GM12878 (cell line): ENCODE results near the gene RFT1. TPM values are rescaled to one million over a fixed set of nuclear protein-coding genes. Genes with fewer than 3 reads are reported as not detected.
A peak's percentile ranks its signal among the peaks of the same experiment; 100 is the strongest.

Experiments used
- BCL11A ChIP-seq: IDR thresholded peaks from 2 replicates; pipeline ENCODE4 v1.6.1; 2011; ENCODE audit warnings: low read depth, low read length
- CHD1 ChIP-seq: IDR thresholded peaks from 2 replicates; pipeline ENCODE4 v1.6.1; 2012; ENCODE audit warnings: low read depth, low read length, improper control_type of control experiment
- E4F1 ChIP-seq: fragments of 450-650 bp; IDR thresholded peaks from 2 replicates; pipeline ENCODE4 v1.6.1; 2018; ENCODE audit warnings: borderline replicate concordance, mild to moderate bottlenecking; ENCODE audit not compliant: partially characterized antibody
- IRF5 ChIP-seq: fragments of 450-650 bp; IDR thresholded peaks from 2 replicates; pipeline ENCODE4 v1.6.1; 2017; ENCODE audit warnings: borderline replicate concordance
- LARP7 ChIP-seq: fragments of 450-650 bp; IDR thresholded peaks from 2 replicates; pipeline ENCODE4 v1.6.1; 2017; ENCODE audit warnings: mild to moderate bottlenecking
- NFXL1 ChIP-seq: fragments of 450-650 bp; IDR thresholded peaks from 2 replicates; pipeline ENCODE4 v1.6.1; 2017; ENCODE audit warnings: antibody characterized with exemption, mild to moderate bottlenecking, borderline replicate concordance
- NKRF ChIP-seq: fragments of 450-650 bp; conservative IDR thresholded peaks from 2 replicates; pipeline ENCODE4 v1.6.1; 2017; ENCODE audit warnings: mild to moderate bottlenecking, moderate library complexity
- PAX5 ChIP-seq: IDR thresholded peaks from 2 replicates; pipeline ENCODE4 v1.6.1; 2011; ENCODE audit warnings: low read depth, low read length, borderline replicate concordance
- POLR2AphosphoS5 ChIP-seq: IDR thresholded peaks from 2 replicates; pipeline ENCODE4 v1.6.1; 2011; ENCODE audit warnings: mild to moderate bottlenecking, low read length, inconsistent platforms
- RBBP5 ChIP-seq: fragments of 200-600 bp; sonication (generic); conservative IDR thresholded peaks from 2 replicates; pipeline ENCODE4 v1.6.1; 2016
- RELA ChIP-seq: fragments of 450-650 bp; IDR thresholded peaks from 2 replicates; pipeline ENCODE4 v1.8.0; 2014; ENCODE audit warnings: borderline replicate concordance; ENCODE audit not compliant: partially characterized antibody
- TAF1 ChIP-seq: IDR thresholded peaks from 2 replicates; pipeline ENCODE4 v1.6.1; 2011; ENCODE audit warnings: mild to moderate bottlenecking, low read depth, low read length, borderline replicate concordance
- WRNIP1 ChIP-seq: IDR thresholded peaks from 2 replicates; pipeline ENCODE4 v1.6.1; 2011; ENCODE audit warnings: low read depth, low read length, improper control_type of control experiment, borderline replicate concordance
- ZSCAN29 ChIP-seq: fragments of 450-650 bp; IDR thresholded peaks from 2 replicates; pipeline ENCODE4 v1.6.1; 2017; ENCODE audit warnings: mild to moderate bottlenecking, moderate library complexity
- ZZZ3 ChIP-seq: IDR thresholded peaks from 2 replicates; pipeline ENCODE4 v1.6.1; 2011; ENCODE audit warnings: low read depth; ENCODE audit not compliant: control insufficient read depth, insufficient read length
- polyA plus RNA-seq, 11 experiments: library from polyadenylated mRNA; depleted of rRNA in 4 of 11; unstranded in 6 of 11; stranded (reverse) in 5 of 11; fragments of >200 nt; fragmentation: Nextera tagmentation in 4 of 11; fragmentation: Illumina TruSeq in 1 of 11; extraction: Ambion mirVana in 4 of 11; extraction: Trizol in 1 of 11; gene quantifications; 1 replicate in 1 of 11; 2 replicates in 10 of 11; pipeline versions ENCODE4 v1.2.1 to v1.2.3, GENCODE V29; 2011 to 2016; ENCODE audit warnings: inconsistent platforms in 2 of 11, missing spikeins in 2 of 11, low read depth in 1 of 11
- total RNA-seq, 4 experiments: library from RNA; depleted of rRNA in 3 of 4; stranded (reverse); fragments of >200 nt in 3 of 4; fragmentation: Illumina TruSeq in 1 of 4; extraction: Trizol in 1 of 4; gene quantifications; 2 replicates each; pipeline versions ENCODE4 v1.2.1 to v1.2.3, GENCODE V29; 2013 to 2021
- TF ChIP-seq, protein P1 (sequence below): fragments of 450-650 bp; IDR thresholded peaks from 2 replicates; pipeline ENCODE4 v1.6.1; 2017; ENCODE audit warnings: mild to moderate bottlenecking, moderate library complexity
- TF ChIP-seq, protein P2 (sequence below), 3 experiments: IDR thresholded peaks in 2 of 3; conservative IDR thresholded peaks in 1 of 3; 2 replicates each; pipeline ENCODE4 v1.5.1; 2011; ENCODE audit warnings: low read depth in 3 of 3, low read length in 3 of 3, mild to moderate bottlenecking in 3 of 3, control low read depth in 2 of 3, moderate library complexity in 2 of 3, inconsistent platforms in 1 of 3, mixed read lengths in 1 of 3; ENCODE audit not compliant: control insufficient read depth in 2 of 3, insufficient read depth in 1 of 3; ENCODE audit errors: extremely low read depth in 1 of 3

Gene RFT1
- total and polyA plus RNA-seq, 10 of the 15 experiments (the other 5 are each of a cell fraction or from before 2014, with no cell fraction given) = 16.6 to 75.1 (median 34.5) TPM

DNA sequence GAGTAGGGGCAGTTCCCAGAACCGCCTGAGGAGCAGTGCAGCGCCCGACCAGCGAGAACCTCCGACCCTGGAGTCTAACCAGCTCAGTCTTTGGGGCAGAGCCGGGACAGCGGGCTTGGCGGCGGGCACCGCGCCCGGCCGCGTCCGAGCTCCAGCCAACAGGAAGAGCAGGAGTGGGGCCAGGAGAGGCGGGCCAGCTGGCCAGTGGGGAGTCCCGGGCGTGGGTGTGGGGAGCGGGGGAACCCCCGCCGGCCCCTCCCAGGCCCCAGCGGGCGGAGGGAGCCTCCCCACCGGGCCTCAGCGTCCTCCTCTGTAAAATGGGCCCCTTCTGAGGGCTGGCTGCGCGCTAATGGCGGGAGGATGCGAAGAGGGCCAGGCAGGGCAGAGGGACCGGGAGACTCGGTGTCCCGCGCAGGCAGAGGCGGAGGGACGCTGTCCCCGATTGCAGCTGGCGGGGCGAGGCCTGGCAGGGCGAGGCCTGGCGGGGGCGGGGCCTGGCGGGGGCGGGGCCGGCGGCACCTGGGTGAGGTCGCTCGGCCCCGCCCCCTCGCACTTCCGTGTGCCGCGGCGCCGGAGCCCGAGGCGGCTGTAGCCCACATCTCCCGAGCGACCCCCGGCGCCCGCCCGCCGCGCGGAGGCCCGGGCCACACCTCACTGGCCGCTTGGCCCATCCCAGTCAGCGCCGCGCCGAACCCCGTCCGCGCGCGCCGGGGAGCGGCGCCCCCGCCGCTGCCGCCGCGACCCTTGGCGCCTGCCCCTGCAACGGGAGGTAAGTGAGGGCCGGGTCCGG lies 30.6 kb upstream of the RFT1 start, which contains the start of gene PRKCD (continued):
- TF ChIP-seq ZZZ3 = no peak
- TF ChIP-seq NFXL1 = no peak
- peak; percentile 82 for TF ChIP-seq NKRF
- no peak for TF ChIP-seq BCL11A
- peak; percentile 42; the same call in 1 of the 2 replicates for TF ChIP-seq ZSCAN29
- no peak for TF ChIP-seq CHD1
- peak; percentile 41 for TF ChIP-seq RELA
- 0 out of 2 replicates have a peak, but pooled peaks have one; percentile 55 for TF ChIP-seq TAF1
- no peak for TF ChIP-seq WRNIP1
- TF ChIP-seq IRF5 = no peak
- TF ChIP-seq E4F1 = no peak
- no peak for TF ChIP-seq RBBP5
- peak; percentile 65 for TF ChIP-seq POLR2AphosphoS5
- TF ChIP-seq PAX5 = peak; percentile 54; the same call in 1 of the 2 replicates
- TF ChIP-seq LARP7 = peak; percentile 85
- TF ChIP-seq, protein P1, sequence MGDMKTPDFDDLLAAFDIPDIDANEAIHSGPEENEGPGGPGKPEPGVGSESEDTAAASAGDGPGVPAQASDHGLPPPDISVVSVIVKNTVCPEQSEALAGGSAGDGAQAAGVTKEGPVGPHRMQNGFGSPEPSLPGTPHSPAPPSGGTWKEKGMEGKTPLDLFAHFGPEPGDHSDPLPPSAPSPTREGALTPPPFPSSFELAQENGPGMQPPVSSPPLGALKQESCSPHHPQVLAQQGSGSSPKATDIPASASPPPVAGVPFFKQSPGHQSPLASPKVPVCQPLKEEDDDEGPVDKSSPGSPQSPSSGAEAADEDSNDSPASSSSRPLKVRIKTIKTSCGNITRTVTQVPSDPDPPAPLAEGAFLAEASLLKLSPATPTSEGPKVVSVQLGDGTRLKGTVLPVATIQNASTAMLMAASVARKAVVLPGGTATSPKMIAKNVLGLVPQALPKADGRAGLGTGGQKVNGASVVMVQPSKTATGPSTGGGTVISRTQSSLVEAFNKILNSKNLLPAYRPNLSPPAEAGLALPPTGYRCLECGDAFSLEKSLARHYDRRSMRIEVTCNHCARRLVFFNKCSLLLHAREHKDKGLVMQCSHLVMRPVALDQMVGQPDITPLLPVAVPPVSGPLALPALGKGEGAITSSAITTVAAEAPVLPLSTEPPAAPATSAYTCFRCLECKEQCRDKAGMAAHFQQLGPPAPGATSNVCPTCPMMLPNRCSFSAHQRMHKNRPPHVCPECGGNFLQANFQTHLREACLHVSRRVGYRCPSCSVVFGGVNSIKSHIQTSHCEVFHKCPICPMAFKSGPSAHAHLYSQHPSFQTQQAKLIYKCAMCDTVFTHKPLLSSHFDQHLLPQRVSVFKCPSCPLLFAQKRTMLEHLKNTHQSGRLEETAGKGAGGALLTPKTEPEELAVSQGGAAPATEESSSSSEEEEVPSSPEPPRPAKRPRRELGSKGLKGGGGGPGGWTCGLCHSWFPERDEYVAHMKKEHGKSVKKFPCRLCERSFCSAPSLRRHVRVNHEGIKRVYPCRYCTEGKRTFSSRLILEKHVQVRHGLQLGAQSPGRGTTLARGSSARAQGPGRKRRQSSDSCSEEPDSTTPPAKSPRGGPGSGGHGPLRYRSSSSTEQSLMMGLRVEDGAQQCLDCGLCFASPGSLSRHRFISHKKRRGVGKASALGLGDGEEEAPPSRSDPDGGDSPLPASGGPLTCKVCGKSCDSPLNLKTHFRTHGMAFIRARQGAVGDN = no peak
- TF ChIP-seq, protein P2, sequence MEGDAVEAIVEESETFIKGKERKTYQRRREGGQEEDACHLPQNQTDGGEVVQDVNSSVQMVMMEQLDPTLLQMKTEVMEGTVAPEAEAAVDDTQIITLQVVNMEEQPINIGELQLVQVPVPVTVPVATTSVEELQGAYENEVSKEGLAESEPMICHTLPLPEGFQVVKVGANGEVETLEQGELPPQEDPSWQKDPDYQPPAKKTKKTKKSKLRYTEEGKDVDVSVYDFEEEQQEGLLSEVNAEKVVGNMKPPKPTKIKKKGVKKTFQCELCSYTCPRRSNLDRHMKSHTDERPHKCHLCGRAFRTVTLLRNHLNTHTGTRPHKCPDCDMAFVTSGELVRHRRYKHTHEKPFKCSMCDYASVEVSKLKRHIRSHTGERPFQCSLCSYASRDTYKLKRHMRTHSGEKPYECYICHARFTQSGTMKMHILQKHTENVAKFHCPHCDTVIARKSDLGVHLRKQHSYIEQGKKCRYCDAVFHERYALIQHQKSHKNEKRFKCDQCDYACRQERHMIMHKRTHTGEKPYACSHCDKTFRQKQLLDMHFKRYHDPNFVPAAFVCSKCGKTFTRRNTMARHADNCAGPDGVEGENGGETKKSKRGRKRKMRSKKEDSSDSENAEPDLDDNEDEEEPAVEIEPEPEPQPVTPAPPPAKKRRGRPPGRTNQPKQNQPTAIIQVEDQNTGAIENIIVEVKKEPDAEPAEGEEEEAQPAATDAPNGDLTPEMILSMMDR (IDR thresholded peaks at IDR 0.05 in 2 of 3, conservative IDR thresholded peaks at IDR 0.05 in 1 of 3; ENCODE audit: control insufficient read depth in 2 of 3, extremely low read depth in 1 of 3, insufficient read depth in 1 of 3, low read depth in 3 of 3, low read length in 3 of 3) = peak; percentile 30 to 65 (median 49)
